Measurements from ENCODE around the gene STOM.
"Not testable (repeated sequence)": the region's sequence is repeated elsewhere in the genome, so short reads cannot be mapped to it uniquely, and the experiment has no call there.

STOM gene

GRCh38 chr9:121295662-121296191, 74.3 kb downstream of the STOM start:
- H3K4me1 ChIP-seq (ENCODE audit: control insufficient read depth in 1 of 2, insufficient read depth in 2 of 2, low read length in 2 of 2), result peaks cover 20 to 26% of the 10 kb centered on the region in 2 donors
- no peaks in the 10 kb centered on the region for H3K27me3 ChIP-seq (ENCODE audit: control insufficient read depth in 1 of 2, insufficient read depth in 2 of 2, low read length in 2 of 2)
- no peak overlapping the region for H3K4me3 ChIP-seq (ENCODE audit: low read depth in 1 of 2, low read length in 2 of 2)
- no peaks in the 10 kb centered on the region for H3K36me3 ChIP-seq (ENCODE audit: control insufficient read depth in 1 of 2, insufficient read depth in 2 of 2, low read length in 2 of 2)
- H3K27ac ChIP-seq (ENCODE audit: low read depth, low read length), result peak overlapping the region; percentile 68
- H3K9ac ChIP-seq (ENCODE audit: low read depth in 1 of 2, low read length in 2 of 2), result peak overlapping the region; percentile 15 to 32
- no peaks in the 10 kb centered on the region for H3K9me3 ChIP-seq (ENCODE audit: control insufficient read depth in 1 of 2, low read length in 2 of 2)

DNA sequence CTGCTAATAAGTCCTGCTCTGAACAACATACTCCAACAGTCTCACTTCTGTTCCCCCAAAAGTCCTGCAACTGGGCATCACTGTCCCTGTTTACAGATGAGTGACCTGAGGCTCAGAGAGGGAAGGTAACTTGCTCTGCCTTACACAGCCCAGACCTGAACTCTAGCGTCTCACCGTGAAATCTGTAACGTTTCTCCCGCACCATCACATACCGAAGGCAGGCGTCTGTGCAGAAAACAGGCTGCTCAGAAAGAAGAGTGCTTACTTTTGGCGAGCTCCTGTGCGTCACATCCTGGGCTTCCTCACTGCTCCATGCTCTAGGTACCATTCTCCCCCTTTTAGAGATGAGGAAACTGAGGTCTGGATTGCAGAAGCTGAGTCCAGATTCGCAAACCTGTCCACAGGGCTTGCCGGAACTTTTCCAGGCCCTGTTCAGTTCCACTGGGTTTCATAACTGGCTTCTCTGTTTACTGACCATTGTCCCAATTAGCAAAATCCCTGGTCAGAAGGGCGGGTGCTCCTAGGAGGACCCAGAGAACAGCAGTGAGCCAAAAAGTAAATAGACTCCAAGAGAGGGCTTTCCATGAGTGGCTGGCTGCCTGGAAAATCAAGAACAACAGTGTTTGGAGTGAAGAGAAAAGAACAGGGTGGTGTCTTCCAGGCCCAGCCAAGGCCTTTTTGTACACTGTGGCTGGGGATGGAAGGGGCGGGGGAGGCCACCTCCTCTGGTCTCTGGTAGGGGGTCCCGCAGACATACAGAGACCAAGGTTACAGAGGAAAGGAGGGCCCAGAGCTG, 75.0 kb downstream of the STOM start:
- H3K9me3 ChIP-seq (ENCODE audit: control insufficient read depth in 1 of 2, low read length in 2 of 2), result no peaks in the 10 kb centered on the region
- no peaks in the 10 kb centered on the region for H3K27me3 ChIP-seq (ENCODE audit: control insufficient read depth in 1 of 2, insufficient read depth in 2 of 2, low read length in 2 of 2)
- H3K9ac ChIP-seq (ENCODE audit: low read depth in 1 of 2, low read length in 2 of 2), result peak overlapping the region in 1 of 2 donors; percentile 15
- H3K4me3 ChIP-seq (ENCODE audit: low read depth in 1 of 2, low read length in 2 of 2), result no peak overlapping the region
- peaks cover 21 to 26% of the 10 kb centered on the region in 2 donors for H3K4me1 ChIP-seq (ENCODE audit: control insufficient read depth in 1 of 2, insufficient read depth in 2 of 2, low read length in 2 of 2)
- H3K36me3 ChIP-seq (ENCODE audit: control insufficient read depth in 1 of 2, insufficient read depth in 2 of 2, low read length in 2 of 2), result no peaks in the 10 kb centered on the region
- H3K27ac ChIP-seq (ENCODE audit: low read depth, low read length), result peak overlapping the region; percentile 68

- Histone ChIP-seq H3K4me1 (ENCODE audit: control insufficient read depth in 1 of 2, insufficient read depth in 2 of 2, low read length in 2 of 2) (peaks cover 28 to 32% of the 10 kb centered on the region in 2 donors), H3K27me3 (ENCODE audit: control insufficient read depth in 1 of 2, insufficient read depth in 2 of 2, low read length in 2 of 2) (no peaks in the 10 kb centered on the region), H3K27ac (ENCODE audit: low read depth, low read length) (peak overlapping the region; percentile 68), H3K9ac (ENCODE audit: low read depth in 1 of 2, low read length in 2 of 2) (no peak overlapping the region), H3K4me3 (ENCODE audit: low read depth in 1 of 2, low read length in 2 of 2) (no peak overlapping the region), H3K36me3 (ENCODE audit: control insufficient read depth in 1 of 2, insufficient read depth in 2 of 2, low read length in 2 of 2) (no peaks in the 10 kb centered on the region), H3K9me3 (ENCODE audit: control insufficient read depth in 1 of 2, low read length in 2 of 2) (no peaks in the 10 kb centered on the region)
Observed at GRCh38 chr9:121294151-121294743, 75.8 kb downstream of the STOM start.

- Histone ChIP-seq H3K9me3 (ENCODE audit: control insufficient read depth in 1 of 2, low read length in 2 of 2) (no peaks in the 10 kb centered on the region), H3K27ac (ENCODE audit: low read depth, low read length) (no peak overlapping the region), H3K4me3 (ENCODE audit: low read depth in 1 of 2, low read length in 2 of 2) (no peak overlapping the region), H3K27me3 (ENCODE audit: control insufficient read depth in 1 of 2, insufficient read depth in 2 of 2, low read length in 2 of 2) (no peaks in the 10 kb centered on the region), H3K4me1 (ENCODE audit: control insufficient read depth in 1 of 2, insufficient read depth in 2 of 2, low read length in 2 of 2) (peaks cover 33 to 40% of the 10 kb centered on the region in 2 donors), H3K36me3 (ENCODE audit: control insufficient read depth in 1 of 2, insufficient read depth in 2 of 2, low read length in 2 of 2) (no peaks in the 10 kb centered on the region), H3K9ac (ENCODE audit: low read depth in 1 of 2, low read length in 2 of 2) (no peak overlapping the region)
Observed at GRCh38 chr9:121292801-121293241, 77.2 kb downstream of the STOM start.

GRCh38 chr9:121292051-121292450, 78.0 kb downstream of the STOM start:
- Histone ChIP-seq H3K4me1 (ENCODE audit: control insufficient read depth in 1 of 2, insufficient read depth in 2 of 2, low read length in 2 of 2) (peaks cover 40 to 46% of the 10 kb centered on the region in 2 donors), H3K27me3 (ENCODE audit: control insufficient read depth in 1 of 2, insufficient read depth in 2 of 2, low read length in 2 of 2) (no peaks in the 10 kb centered on the region), H3K9ac (ENCODE audit: low read depth in 1 of 2, low read length in 2 of 2) (no peak overlapping the region), H3K36me3 (ENCODE audit: control insufficient read depth in 1 of 2, insufficient read depth in 2 of 2, low read length in 2 of 2) (no peaks in the 10 kb centered on the region), H3K9me3 (ENCODE audit: control insufficient read depth in 1 of 2, low read length in 2 of 2) (no peaks in the 10 kb centered on the region), H3K4me3 (ENCODE audit: low read depth in 1 of 2, low read length in 2 of 2) (no peak overlapping the region), H3K27ac (ENCODE audit: low read depth, low read length) (no peak overlapping the region)

- not testable (repeated sequence) for H3K27ac ChIP-seq (ENCODE audit: low read depth, low read length); H3K27me3 ChIP-seq (ENCODE audit: control insufficient read depth in 1 of 2, insufficient read depth in 2 of 2, low read length in 2 of 2); H3K9ac ChIP-seq (ENCODE audit: low read depth in 1 of 2, low read length in 2 of 2); H3K9me3 ChIP-seq (ENCODE audit: control insufficient read depth in 1 of 2, low read length in 2 of 2); H3K36me3 ChIP-seq (ENCODE audit: control insufficient read depth in 1 of 2, insufficient read depth in 2 of 2, low read length in 2 of 2); H3K4me3 ChIP-seq (ENCODE audit: low read depth in 1 of 2, low read length in 2 of 2)
- peaks cover 44 to 51% of the 10 kb centered on the region in 2 donors for H3K4me1 ChIP-seq (ENCODE audit: control insufficient read depth in 1 of 2, insufficient read depth in 2 of 2, low read length in 2 of 2)
Observed at GRCh38 chr9:121291536-121291935, 78.5 kb downstream of the STOM start.

DNA sequence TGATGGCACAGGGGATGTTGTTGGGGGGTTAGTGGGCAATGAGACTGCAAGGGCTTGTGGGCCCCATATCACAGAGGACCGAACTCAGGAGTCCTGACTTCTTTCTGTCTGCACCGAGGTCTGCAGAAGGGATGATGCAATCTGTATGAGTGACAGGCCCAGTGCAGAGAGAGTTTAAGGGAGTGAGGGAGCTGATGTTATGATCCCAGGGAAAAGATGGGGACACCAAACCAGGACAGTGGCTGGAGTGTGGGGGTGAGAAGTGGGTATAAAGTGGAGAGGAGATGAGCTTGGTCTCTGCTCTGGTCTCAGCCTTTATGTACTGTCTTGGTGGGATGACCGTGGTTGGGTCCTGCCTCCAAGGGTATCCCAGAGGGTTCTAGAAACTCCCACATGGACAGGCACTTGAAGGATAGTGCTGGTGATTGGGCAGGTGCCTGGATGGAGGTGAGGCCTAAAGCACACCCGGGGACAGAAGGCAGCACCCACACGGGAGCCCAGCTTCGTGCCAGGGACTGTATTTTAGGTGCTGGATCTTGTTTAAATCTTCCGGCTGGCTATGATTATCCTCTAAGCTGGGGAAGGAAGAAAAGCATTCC, 80.2 kb downstream of the STOM start:
- H3K4me3 ChIP-seq (ENCODE audit: low read depth in 1 of 2, low read length in 2 of 2), result no peak overlapping the region
- H3K9ac ChIP-seq (ENCODE audit: low read depth in 1 of 2, low read length in 2 of 2), result peak overlapping the region in 1 of 2 donors; percentile 59
- no peaks in the 10 kb centered on the region for H3K27me3 ChIP-seq (ENCODE audit: control insufficient read depth in 1 of 2, insufficient read depth in 2 of 2, low read length in 2 of 2)
- peaks cover 55 to 57% of the 10 kb centered on the region in 2 donors for H3K4me1 ChIP-seq (ENCODE audit: control insufficient read depth in 1 of 2, insufficient read depth in 2 of 2, low read length in 2 of 2)
- peak overlapping the region; percentile 83 for H3K27ac ChIP-seq (ENCODE audit: low read depth, low read length)
- no peaks in the 10 kb centered on the region for H3K9me3 ChIP-seq (ENCODE audit: control insufficient read depth in 1 of 2, low read length in 2 of 2)
- no peaks in the 10 kb centered on the region for H3K36me3 ChIP-seq (ENCODE audit: control insufficient read depth in 1 of 2, insufficient read depth in 2 of 2, low read length in 2 of 2)

DNA sequence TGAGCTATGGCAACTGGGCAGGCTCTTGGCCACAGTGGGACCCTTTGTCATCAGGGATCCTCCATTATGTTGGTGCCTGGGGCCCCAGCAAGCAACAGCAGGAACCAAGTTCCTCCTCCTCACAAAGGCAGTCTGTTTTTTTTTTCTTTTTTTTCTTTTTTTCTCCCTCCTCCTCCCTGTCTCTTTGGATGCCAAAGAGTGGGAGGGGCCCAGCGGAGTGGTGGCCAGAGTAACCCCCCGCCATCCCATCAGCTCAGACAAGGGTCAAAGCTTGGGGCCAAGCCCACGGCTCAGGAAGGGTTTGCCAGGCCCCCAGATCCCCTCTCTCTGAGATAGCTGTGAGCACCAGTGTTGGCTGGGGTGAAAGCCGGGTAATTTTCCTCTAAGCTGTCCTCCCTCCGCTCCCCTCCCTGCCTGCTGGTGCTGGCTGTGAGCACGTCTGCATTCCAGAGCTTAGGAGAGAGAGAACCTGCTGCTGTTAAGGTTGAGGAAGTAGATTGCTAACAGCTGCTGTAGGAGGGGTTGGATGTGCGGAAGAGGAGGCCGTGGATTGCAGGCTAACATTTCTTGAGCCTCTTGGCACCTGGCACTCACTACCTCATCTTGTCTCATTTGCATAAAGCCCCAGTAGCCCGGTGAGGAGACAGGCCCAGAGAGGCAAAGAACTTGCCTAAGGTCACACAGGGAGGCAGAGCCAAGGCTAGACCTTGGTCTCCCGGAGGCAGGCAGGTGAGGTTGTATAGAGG, 80.9 kb downstream of the STOM start:
- no peaks in the 10 kb centered on the region for H3K36me3 ChIP-seq (ENCODE audit: control insufficient read depth in 1 of 2, insufficient read depth in 2 of 2, low read length in 2 of 2)
- H3K27ac ChIP-seq (ENCODE audit: low read depth, low read length), result peak overlapping the region; percentile 83

More for the DNA sequence above, 80.9 kb downstream of the STOM start:
- no peaks in the 10 kb centered on the region for H3K9me3 ChIP-seq (ENCODE audit: control insufficient read depth in 1 of 2, low read length in 2 of 2)
- peaks cover 58% of the 10 kb centered on the region in 2 donors for H3K4me1 ChIP-seq (ENCODE audit: control insufficient read depth in 1 of 2, insufficient read depth in 2 of 2, low read length in 2 of 2)
- peak overlapping the region; percentile 2 to 27 for H3K4me3 ChIP-seq (ENCODE audit: low read depth in 1 of 2, low read length in 2 of 2)
- H3K9ac ChIP-seq (ENCODE audit: low read depth in 1 of 2, low read length in 2 of 2), result peak overlapping the region; percentile 16 to 59
- no peaks in the 10 kb centered on the region for H3K27me3 ChIP-seq (ENCODE audit: control insufficient read depth in 1 of 2, insufficient read depth in 2 of 2, low read length in 2 of 2)
